GM06990 (cell line): ENCODE measurements around the gene PDE1C.

Experiments used
- DNase-seq: peaks from one replicate; pipeline ENCODE4 v3.0.0-alpha.2; 2011; ENCODE audit not compliant: insufficient read length; ENCODE audit errors: extremely low read depth
- H3K27me3 ChIP-seq: replicated peaks from 2 replicates; pipeline ENCODE4 v1.6.0; 2011; ENCODE audit warnings: low read length; ENCODE audit not compliant: control insufficient read depth, insufficient read depth
- H3K36me3 ChIP-seq: 2 replicates; pipeline ENCODE4 v1.5.1; 2011; ENCODE audit warnings: low read length; ENCODE audit not compliant: control insufficient read depth, insufficient read depth
- H3K4me3 ChIP-seq: replicated peaks from 2 replicates; pipeline ENCODE4 v1.5.1; 2011; ENCODE audit warnings: low read depth, mild to moderate bottlenecking, control low read depth, low read length
- TF ChIP-seq, protein P1 (sequence below): IDR thresholded peaks from 2 replicates; pipeline ENCODE4 v1.5.1; 2011; ENCODE audit warnings: low read length, control low read depth, mild to moderate bottlenecking, inconsistent platforms; ENCODE audit not compliant: insufficient read depth, poor library complexity, severe bottlenecking

Gene PDE1C

DNA sequence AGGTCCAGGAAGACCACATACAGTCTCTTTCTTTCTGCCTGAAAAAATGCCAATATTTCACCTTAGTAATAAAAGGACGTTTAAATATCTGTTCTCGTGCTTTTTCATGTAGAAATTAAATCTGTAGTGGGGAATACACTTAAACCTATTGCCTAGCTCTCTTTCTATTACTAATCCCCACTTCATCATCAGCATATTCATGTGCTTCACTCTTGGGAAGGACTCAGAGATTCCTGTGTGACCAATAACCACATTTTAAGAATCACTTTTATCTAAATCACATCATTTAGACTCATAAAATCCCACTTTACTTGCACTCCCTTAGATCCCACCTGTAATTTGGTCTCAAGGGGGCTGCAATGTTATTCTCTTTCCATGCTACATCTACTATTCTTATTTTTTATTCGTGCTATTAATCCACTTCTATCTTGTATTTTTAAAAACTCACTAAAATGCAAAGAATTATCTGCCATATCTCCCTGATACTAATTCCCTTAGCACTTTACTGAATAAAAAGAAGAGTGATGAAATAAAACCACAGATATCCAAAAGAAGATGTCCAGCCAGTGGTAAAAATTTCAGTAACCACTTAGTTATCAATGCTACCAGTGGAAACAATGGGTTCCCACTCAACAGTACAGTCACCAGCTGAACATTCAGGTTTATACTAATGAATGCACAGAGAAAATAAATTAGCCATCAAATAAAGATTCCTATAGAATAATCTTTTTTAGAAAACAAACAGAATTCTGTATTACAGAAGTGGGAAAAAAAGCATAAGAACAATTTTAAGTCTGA is 281.1 kb downstream of the PDE1C start:
- TF ChIP-seq, protein P1, sequence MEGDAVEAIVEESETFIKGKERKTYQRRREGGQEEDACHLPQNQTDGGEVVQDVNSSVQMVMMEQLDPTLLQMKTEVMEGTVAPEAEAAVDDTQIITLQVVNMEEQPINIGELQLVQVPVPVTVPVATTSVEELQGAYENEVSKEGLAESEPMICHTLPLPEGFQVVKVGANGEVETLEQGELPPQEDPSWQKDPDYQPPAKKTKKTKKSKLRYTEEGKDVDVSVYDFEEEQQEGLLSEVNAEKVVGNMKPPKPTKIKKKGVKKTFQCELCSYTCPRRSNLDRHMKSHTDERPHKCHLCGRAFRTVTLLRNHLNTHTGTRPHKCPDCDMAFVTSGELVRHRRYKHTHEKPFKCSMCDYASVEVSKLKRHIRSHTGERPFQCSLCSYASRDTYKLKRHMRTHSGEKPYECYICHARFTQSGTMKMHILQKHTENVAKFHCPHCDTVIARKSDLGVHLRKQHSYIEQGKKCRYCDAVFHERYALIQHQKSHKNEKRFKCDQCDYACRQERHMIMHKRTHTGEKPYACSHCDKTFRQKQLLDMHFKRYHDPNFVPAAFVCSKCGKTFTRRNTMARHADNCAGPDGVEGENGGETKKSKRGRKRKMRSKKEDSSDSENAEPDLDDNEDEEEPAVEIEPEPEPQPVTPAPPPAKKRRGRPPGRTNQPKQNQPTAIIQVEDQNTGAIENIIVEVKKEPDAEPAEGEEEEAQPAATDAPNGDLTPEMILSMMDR, result no peak
- Histone ChIP-seq H3K27me3 (no peaks in the 10 kb centered on the region), H3K4me3 (no peak overlapping the region), H3K36me3 (no peaks in the 10 kb centered on the region)
- no peak for DNase-seq

DNA sequence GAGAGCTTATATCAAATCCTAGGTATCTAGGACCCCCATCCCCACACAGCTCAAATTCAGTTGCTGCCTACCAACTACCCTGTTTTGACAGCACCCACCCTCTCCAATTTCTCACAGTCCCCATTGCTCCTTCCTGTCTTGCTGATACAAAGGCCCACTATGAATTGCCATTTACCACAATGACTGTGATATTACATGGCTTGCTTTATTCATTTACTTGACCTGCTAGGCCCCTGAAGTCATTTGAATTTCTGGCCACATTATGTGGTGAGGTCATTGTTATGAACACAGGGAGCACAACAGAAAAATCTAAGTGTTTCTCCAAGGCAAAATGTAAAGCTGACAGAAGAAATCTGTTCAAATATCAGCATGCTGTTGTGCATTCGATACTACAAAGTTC is 281.8 kb downstream of the PDE1C start:
- no peak overlapping the region for H3K4me3 ChIP-seq
- TF ChIP-seq, protein P1, result no peak
- H3K36me3 ChIP-seq, result no peaks in the 10 kb centered on the region
- no peaks in the 10 kb centered on the region for H3K27me3 ChIP-seq
- peak; percentile 38 for DNase-seq

DNA sequence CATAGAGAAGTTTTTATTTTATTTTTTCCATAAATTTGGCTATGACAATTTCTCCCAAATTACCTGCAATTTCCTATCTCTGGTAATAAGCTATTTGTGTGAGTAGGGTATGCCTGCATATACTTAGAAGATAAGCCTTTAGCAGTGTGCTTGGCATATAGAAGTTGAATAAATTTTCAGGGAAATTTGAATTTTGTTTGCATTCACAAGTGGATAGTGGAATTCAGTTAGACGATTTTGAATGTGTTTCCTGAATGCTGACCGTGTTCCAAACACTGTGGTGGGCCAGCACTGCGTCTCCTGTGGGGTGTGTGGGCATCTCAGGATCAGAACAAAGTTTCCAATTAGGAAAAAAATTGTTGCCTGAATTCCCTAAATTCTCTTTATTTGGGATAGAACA is 283.9 kb downstream of the PDE1C start:
- H3K36me3 ChIP-seq, result no peaks in the 10 kb centered on the region
- no peak overlapping the region for H3K4me3 ChIP-seq
- TF ChIP-seq, protein P1, result no peak
- DNase-seq, result no peak
- H3K27me3 ChIP-seq, result no peaks in the 10 kb centered on the region

DNA sequence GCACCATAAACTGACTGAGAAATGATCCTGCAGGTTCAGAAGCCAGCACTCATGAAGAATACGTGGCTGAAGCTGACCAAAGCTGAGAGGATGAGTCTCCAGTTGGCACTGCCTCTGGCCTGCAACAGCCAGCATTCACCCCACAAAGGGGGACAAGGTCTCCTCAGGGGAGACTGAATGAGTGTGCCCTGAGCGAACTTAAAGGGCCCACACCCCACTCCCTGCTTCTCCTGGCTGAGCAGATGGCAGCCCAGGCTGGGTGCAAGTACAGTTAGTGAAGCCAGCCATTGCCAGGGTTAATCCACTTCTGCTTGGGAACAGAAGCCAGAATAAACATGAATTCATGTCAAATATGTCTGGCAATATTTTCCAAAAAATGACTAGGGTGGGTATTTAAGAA is 285.1 kb downstream of the PDE1C start:
- TF ChIP-seq, protein P1, result no peak
- Histone ChIP-seq H3K4me3 (no peak overlapping the region), H3K27me3 (no peaks in the 10 kb centered on the region), H3K36me3 (no peaks in the 10 kb centered on the region)
- DNase-seq, result no peak

DNA sequence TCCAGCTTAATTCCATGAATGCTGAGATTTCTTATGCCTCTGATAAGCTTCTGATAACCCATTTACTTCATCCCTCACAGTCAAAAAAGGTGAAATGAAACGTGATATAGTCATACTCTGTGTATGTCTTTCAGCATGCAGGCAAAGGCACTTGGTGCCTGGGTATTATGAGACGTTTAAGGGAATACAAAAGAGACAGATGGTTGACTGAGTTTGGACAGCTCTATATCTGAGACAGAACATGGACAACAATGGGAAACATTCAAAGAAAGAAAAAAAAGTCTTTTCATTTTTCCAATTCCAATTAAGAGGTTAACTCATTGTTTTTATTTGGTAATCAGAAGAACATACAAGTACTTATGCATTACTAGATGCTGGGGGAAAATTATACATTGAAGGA is 287.0 kb downstream of the PDE1C start:
- no peak overlapping the region for H3K4me3 ChIP-seq
- no peaks in the 10 kb centered on the region for H3K36me3 ChIP-seq
- DNase-seq, result no peak
- no peaks in the 10 kb centered on the region for H3K27me3 ChIP-seq
- TF ChIP-seq, protein P1, result no peak
